GM18505 (cell line): ENCODE data around the gene CIAO2A.
"Not testable (repeated sequence)": the region's sequence is repeated elsewhere in the genome, so short reads cannot be mapped to it uniquely, and the experiment has no call there.

Source experiments
- ATAC-seq: cut with Tn5 transposase; IDR thresholded peaks from one replicate; pipeline ENCODE4 v1.9.1; 2021; ENCODE audit not compliant: unreplicated experiment
- POLR2A ChIP-seq: IDR thresholded peaks from 4 replicates; pipeline ENCODE4 v1.6.1; 2011; ENCODE audit warnings: borderline replicate concordance; ENCODE audit not compliant: insufficient read depth, insufficient read length; ENCODE audit errors: extremely low read depth

CIAO2A gene

GRCh38 chr15:64071931-64072765 lies 21.5 kb downstream of the CIAO2A start:
- no peak for TF ChIP-seq POLR2A
- no peak for ATAC-seq

- ATAC-seq, result no peak
- TF ChIP-seq POLR2A, result no peak
Observed at GRCh38 chr15:64070965-64071851, 22.4 kb downstream of the CIAO2A start.

- TF ChIP-seq POLR2A, result no peak
- ATAC-seq, result no peak
Observed at GRCh38 chr15:64070106-64070505, 23.5 kb downstream of the CIAO2A start.

DNA sequence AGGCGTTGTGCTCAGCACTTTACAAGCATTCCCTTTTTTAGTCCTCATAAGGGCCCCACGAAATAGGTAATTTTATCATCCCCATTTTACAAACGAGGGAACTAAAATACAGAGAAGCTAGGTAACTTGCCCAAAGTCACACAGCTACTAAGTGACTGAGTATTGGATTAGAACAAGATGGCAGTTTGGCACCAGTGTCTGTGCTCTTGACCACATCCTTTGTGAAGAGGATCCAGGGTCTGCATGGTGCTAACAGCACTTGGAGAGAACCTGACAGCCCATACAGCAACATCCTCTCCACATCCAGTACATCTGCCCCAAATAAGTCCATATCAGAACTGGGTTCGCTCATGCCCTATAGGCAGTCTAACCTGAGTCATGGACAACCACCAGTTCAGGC lies 25.5 kb downstream of the CIAO2A start:
- no peak for TF ChIP-seq POLR2A
- no peak for ATAC-seq

- no peak for TF ChIP-seq POLR2A
- no peak for ATAC-seq
Observed at GRCh38 chr15:64067564-64068030, 26.0 kb downstream of the CIAO2A start.

DNA sequence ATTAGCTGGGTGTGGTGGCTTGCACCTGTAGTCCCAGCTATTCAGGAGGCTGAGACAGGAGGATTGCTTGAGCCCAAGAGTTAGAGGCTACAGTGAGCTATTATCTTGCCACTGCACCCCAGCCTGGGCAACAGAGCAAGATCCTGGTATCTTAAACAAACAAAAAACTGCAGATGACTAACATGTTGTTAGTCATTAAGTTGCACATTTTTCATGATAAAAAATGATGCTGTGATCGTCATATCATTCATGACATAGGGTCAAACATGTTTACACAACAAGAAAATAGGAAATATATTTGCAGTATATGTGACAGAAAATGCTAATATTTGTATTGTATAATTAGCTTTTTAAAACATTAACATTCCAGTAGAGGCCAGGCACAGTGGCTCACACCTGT lies 27.2 kb downstream of the CIAO2A start:
- TF ChIP-seq POLR2A, result no peak
- ATAC-seq, result no peak

- no peak for ATAC-seq
- no peak for TF ChIP-seq POLR2A
Observed at GRCh38 chr15:64060716-64061115, 32.9 kb downstream of the CIAO2A start.

- ATAC-seq, result not testable (repeated sequence)
Observed at GRCh38 chr15:64059104-64059503, 34.5 kb downstream of the CIAO2A start.

GRCh38 chr15:64058279-64058678 lies 35.4 kb downstream of the CIAO2A start:
- TF ChIP-seq POLR2A, result no peak
- ATAC-seq, result no peak

DNA sequence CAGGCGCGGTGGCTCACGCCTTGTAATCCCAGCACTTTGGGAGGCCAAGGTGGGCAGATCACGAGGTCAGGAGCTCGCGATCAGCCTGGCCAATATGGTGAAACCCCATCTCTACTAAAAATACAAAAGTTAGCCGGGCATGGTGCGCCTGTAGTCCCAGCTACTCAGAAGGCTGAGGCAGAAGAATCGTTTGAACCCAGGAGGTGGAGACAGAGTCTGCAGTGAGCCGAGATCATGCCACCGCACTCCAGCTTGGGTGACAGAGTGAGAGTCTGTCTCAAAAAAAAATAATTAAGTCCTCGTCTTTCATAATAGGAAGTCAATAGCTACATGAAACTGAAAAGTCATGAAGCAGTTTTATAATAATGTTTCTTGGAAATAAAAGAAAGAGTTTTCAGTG lies 40.0 kb downstream of the CIAO2A start:
- not testable (repeated sequence) for ATAC-seq

DNA sequence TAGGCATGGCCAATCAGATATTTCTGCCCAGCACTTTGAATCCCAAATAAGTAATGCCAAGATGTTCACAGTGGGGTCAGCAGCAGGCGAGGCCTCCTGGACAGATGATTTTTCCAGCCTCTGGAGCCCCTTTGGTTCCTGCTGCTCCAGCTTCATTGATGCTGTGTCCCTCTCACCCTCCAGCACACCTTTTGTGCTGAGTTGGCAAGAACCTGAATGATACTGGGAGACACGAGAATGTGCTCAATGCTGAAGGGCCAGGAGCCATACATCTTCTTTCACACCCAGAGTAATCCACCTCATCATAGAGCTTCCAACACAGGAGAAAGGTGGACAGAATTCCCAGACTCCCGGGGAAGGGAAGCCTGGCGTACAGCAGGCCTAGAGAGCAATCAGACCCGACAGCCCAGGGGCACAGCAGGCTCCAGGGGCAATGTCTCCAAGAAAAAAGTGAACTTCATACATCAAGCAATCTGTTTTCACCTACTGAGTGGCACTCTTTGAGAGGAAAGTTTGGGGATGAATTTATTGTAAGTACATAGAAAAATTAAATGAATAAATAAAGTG lies 40.6 kb downstream of the CIAO2A start:
- no peak for ATAC-seq
- no peak for TF ChIP-seq POLR2A

DNA sequence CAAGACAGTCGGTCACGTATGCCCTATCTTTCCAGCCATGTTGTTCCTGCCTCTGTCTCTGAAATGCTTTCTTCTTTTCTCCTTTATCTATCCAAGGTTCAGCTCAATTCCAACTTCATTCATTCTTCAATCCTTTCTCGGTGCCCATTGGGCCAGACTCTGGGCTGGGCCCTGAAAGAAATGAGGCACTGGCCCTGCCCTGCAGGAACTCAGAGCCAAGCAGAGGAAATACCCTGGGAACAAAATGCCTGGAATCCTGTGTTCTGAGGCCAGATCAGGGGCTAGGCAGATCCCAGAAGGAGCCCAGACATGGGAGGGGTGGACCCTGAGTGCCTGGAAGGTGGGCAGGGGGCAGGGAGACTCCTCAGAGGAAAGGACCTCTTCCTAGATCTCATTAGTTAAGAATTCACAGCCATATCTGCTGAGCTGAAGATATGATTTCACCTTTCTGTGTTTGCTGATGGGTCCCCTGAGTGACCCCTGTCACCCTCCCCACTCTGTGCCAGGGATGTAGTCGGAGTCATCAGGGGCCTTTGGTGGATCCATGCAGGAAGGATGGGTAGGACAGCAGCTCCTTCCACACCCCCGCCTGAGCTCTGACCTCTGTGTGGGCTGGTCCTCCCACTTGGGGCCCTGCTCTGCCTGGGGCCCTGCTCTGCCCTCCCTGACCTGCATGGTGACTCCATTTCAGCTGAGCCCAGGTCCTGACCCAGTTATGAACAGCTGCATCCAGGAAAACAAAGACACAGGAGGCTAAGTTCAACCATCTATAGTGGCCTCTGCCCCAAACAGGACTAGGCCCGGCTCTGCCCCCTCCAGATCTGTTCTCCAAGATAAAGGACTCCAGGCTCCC lies 42.0 kb downstream of the CIAO2A start:
- TF ChIP-seq POLR2A, result no peak
- no peak for ATAC-seq

- no peak for TF ChIP-seq POLR2A
- ATAC-seq, result no peak
Observed at GRCh38 chr15:64051093-64051402, 42.6 kb downstream of the CIAO2A start.
